HepG2 (cell line): ENCODE measurements around the gene CD9. TPM values are rescaled to one million over a fixed set of nuclear protein-coding genes. Genes with fewer than 3 reads are reported as not detected.

Experiments
- ATAC-seq: fragments of 200-7000 bp; cut with Tn5 transposase; 3 replicates; pipeline ENCODE4 v1.9.1; 2020; ENCODE audit warnings: mild to moderate bottlenecking, moderate library complexity
- BruUV-seq: library from RNA; stranded (reverse); fragments of 400-500 nt; replicated peaks from 2 replicates; lab custom pipeline; 2021; lab: Mats Ljungman, UMichigan
- CTCF ChIA-PET: fragments of 300-600 bp; formaldehyde crosslinking; extraction: SDS; loops from one replicate; lab custom pipeline; 2021; ENCODE audit warnings: low total read pairs, inconsistent platforms, low intra/inter-chr PET ratio; lab: Yijun Ruan, JAX
- POLR2A ChIA-PET: fragments of 350-600 bp; sonication (Branson Sonifier 250); formaldehyde crosslinking; loops from one replicate; lab custom pipeline; 2020; ENCODE audit warnings: antibody characterized with exemption, inconsistent platforms; lab: Yijun Ruan, JAX
- DNase-seq: peaks from one replicate; pipeline ENCODE4 v3.0.0-alpha.2; 2015; ENCODE audit warnings: low spot score
- FAIRE-seq: peaks from 3 replicates; lab custom pipeline; 2011; peaks lifted over from hg19 to GRCh38; lab: Jason Lieb, UNC
- H2AFZ ChIP-seq: one replicate; pipeline ENCODE4 v1.6.1; 2011; ENCODE audit warnings: low read length, inconsistent platforms
- H3K27ac ChIP-seq: fragments of 300-600 bp; 3 replicates; pipeline ENCODE4 v1.8.0; 2011; ENCODE audit warnings: mixed run types, mild to moderate bottlenecking, mixed read lengths, low read length, inconsistent platforms; ENCODE audit not compliant: insufficient read depth; ENCODE audit errors: extremely low read length
- H3K27me3 ChIP-seq, 2 experiments: fragments of 200-600 bp in 1 of 2; 2 replicates in 1 of 2; 3 replicates in 1 of 2; pipeline versions ENCODE4 v1.6.0 to v1.8.0; 2011; ENCODE audit warnings: low read length in 2 of 2, mild to moderate bottlenecking in 2 of 2, moderate library complexity in 2 of 2, inconsistent platforms in 1 of 2; ENCODE audit not compliant: insufficient read depth in 2 of 2, control insufficient read depth in 1 of 2
- H3K36me3 ChIP-seq, 2 experiments: fragments of 200-600 bp in 1 of 2; replicated peaks in 1 of 2; 2 replicates in 1 of 2; 3 replicates in 1 of 2; pipeline versions ENCODE4 v1.5.1 to v1.8.0; 2011; ENCODE audit warnings: low read length in 2 of 2, inconsistent platforms in 1 of 2; ENCODE audit not compliant: insufficient read depth in 2 of 2, control insufficient read depth in 1 of 2
- H3K4me1 ChIP-seq: 2 replicates; pipeline ENCODE4 v1.5.1; 2012; ENCODE audit warnings: low read length, inconsistent platforms; ENCODE audit not compliant: insufficient read depth
- H3K4me2 ChIP-seq: 2 replicates; pipeline ENCODE4 v1.6.0; 2011; ENCODE audit warnings: low read depth, low read length, inconsistent platforms
- H3K4me3 ChIP-seq, 3 experiments: fragments of 200-600 bp in 1 of 3; sonication (generic), shearing (Covaris generic) in 1 of 3; replicated peaks in 1 of 3; 2 replicates each; pipeline ENCODE4 v1.5.1; 2011 to 2016; ENCODE audit warnings: low read length in 3 of 3, inconsistent platforms in 2 of 3, low read depth in 2 of 3, mild to moderate bottlenecking in 2 of 3, control low read depth in 1 of 3, mixed read lengths in 1 of 3; ENCODE audit not compliant: insufficient read depth in 1 of 3
- H3K79me2 ChIP-seq: one replicate; pipeline ENCODE4 v1.6.1; 2011; ENCODE audit warnings: low read length, inconsistent platforms; ENCODE audit not compliant: insufficient read depth
- H3K9ac ChIP-seq: 2 replicates; pipeline ENCODE4 v1.6.0; 2011; ENCODE audit warnings: mild to moderate bottlenecking, low read depth, low read length, inconsistent platforms; ENCODE audit not compliant: insufficient read depth
- H3K9me3 ChIP-seq: 2 replicates; pipeline ENCODE4 v1.5.1; 2012; ENCODE audit warnings: mild to moderate bottlenecking, low read length
- H4K20me1 ChIP-seq: 2 replicates; pipeline ENCODE4 v1.6.0; 2011; ENCODE audit warnings: inconsistent platforms, mild to moderate bottlenecking, low read length, moderate library complexity; ENCODE audit not compliant: insufficient read depth
- ASH2L ChIP-seq: fragments of 300-600, 200-600 bp; sonication (generic); IDR thresholded peaks from 2 replicates; pipeline ENCODE4 v1.7.0; 2017; ENCODE audit warnings: low read depth, mild to moderate bottlenecking, moderate library complexity, mixed read lengths, low read length; ENCODE audit not compliant: insufficient read length
- CBX2 ChIP-seq, 2 experiments: fragments of 200-600 bp in 1 of 2; sonication (generic); formaldehyde crosslinking in 1 of 2; IDR thresholded peaks; 2 replicates each; pipeline versions ENCODE4 v1.7.0 to v1.8.1; 2018 to 2022; ENCODE audit warnings: low read depth in 2 of 2, low read length in 1 of 2, mild to moderate bottlenecking in 1 of 2, missing genetic modification reagents in 1 of 2
- CEBPG ChIP-seq: IDR thresholded peaks from 2 replicates; pipeline ENCODE4 v1.6.1; 2016
- GATAD1 ChIP-seq: IDR thresholded peaks from 2 replicates; pipeline ENCODE4 v1.6.1; 2016; ENCODE audit warnings: missing genetic modification reagents, missing compliant biosample characterization
- HNF1A ChIP-seq, 2 experiments: sonication (generic) in 1 of 2; formaldehyde crosslinking in 1 of 2; IDR thresholded peaks; 2 replicates each; pipeline versions ENCODE4 v1.4.0 to v1.6.1; 2016 to 2020; ENCODE audit warnings: borderline replicate concordance in 1 of 2, low read depth in 1 of 2, mild to moderate bottlenecking in 1 of 2, missing genetic modification reagents in 1 of 2
- LCORL ChIP-seq, 2 experiments: fragments of 450-650 bp in 1 of 2; sonication (generic) in 1 of 2; formaldehyde crosslinking in 1 of 2; IDR thresholded peaks; 2 replicates each; pipeline versions ENCODE4 v1.5.0 to v1.6.1; 2017 to 2020; ENCODE audit warnings: antibody characterized with exemption in 1 of 2, missing genetic modification reagents in 1 of 2
- MAX ChIP-seq: IDR thresholded peaks from 2 replicates; pipeline ENCODE4 v1.6.1; 2012; ENCODE audit warnings: inconsistent platforms
- RFX1 ChIP-seq: fragments of 450-650 bp; IDR thresholded peaks from 2 replicates; pipeline ENCODE4 v1.6.1; 2017
- RXRA ChIP-seq: sonication (generic); formaldehyde crosslinking; IDR thresholded peaks from 2 replicates; pipeline ENCODE4 v1.5.1; 2020; ENCODE audit warnings: missing genetic modification reagents
- SUZ12 ChIP-seq: fragments of 150-350 bp; IDR thresholded peaks from 2 replicates; pipeline ENCODE4 v1.6.1; 2014; ENCODE audit warnings: low read depth, low read length
- TMF1 ChIP-seq: sonication (generic); formaldehyde crosslinking; IDR thresholded peaks from 2 replicates; pipeline ENCODE4 v1.8.1; 2022; ENCODE audit warnings: low read depth, missing genetic modification reagents
- ZNF274 ChIP-seq: sonication (generic); formaldehyde crosslinking; IDR thresholded peaks from 2 replicates; pipeline ENCODE4 v1.5.1; 2020; ENCODE audit warnings: mild to moderate bottlenecking, missing genetic modification reagents
- ZNF275 ChIP-seq: sonication (generic); formaldehyde crosslinking; IDR thresholded peaks from 2 replicates; pipeline ENCODE4 v1.8.0; 2022; ENCODE audit warnings: missing genetic modification reagents, mild to moderate bottlenecking, inconsistent platforms, borderline replicate concordance
- ZNF432 ChIP-seq: sonication (generic); formaldehyde crosslinking; IDR thresholded peaks from 2 replicates; pipeline ENCODE4 v1.5.0; 2020; ENCODE audit warnings: missing genetic modification reagents, mild to moderate bottlenecking, borderline replicate concordance
- ZNF552 ChIP-seq: sonication (generic); formaldehyde crosslinking; IDR thresholded peaks from 2 replicates; pipeline ENCODE4 v1.9.0; 2022; ENCODE audit warnings: missing genetic modification reagents, mild to moderate bottlenecking, borderline replicate concordance
- ZNF800 ChIP-seq: sonication (generic); formaldehyde crosslinking; IDR thresholded peaks from 2 replicates; pipeline ENCODE4 v1.4.0; 2020; ENCODE audit warnings: missing genetic modification reagents
- ZNF879 ChIP-seq: sonication (generic); formaldehyde crosslinking; IDR thresholded peaks from 2 replicates; pipeline ENCODE4 v1.8.1; 2023; ENCODE audit warnings: missing genetic modification reagents
- WGBS: methylation state at CpG from one replicate; pipeline ENCODE4 v1.1.6; 2017; ENCODE audit warnings: low lambda C conversion rate; 5-methylcytosine and 5-hydroxymethylcytosine counted together
- in situ Hi-C: cut with HindIII; loops from 2 replicates; pipeline ENCODE4 v1.10.0; 2017; ENCODE audit warnings: low pct_unique_long_range_greater_than_20kb; ENCODE audit not compliant: extremely low pct_ligation_motif_present
- intact Hi-C: fragments of 100-400 bp; cut with micrococcal nuclease; formaldehyde crosslinking; loops from one replicate; pipeline ENCODE4 v1.10.0; 2022; ENCODE audit not compliant: unreplicated experiment
- polyA plus RNA-seq, 8 experiments: library from polyadenylated mRNA; depleted of rRNA in 3 of 8; stranded (reverse) in 7 of 8; unstranded in 1 of 8; fragments of >200 nt; fragmentation: Illumina TruSeq in 4 of 8; extraction: Trizol in 4 of 8; gene quantifications; 2 replicates each; pipeline versions ENCODE4 v1.2.1 to v1.2.3, GENCODE V29; 2011 to 2016; ENCODE audit warnings: low read depth in 4 of 8, missing spikeins in 1 of 8, mixed read lengths in 1 of 8; ENCODE audit not compliant: insufficient read depth in 1 of 8
- total RNA-seq, 5 experiments: library from RNA; depleted of rRNA; stranded (reverse); fragments of >200 nt; fragmentation: Illumina TruSeq; extraction: Trizol; gene quantifications; 2 replicates each; pipeline ENCODE4 v1.2.3, GENCODE V29; 2016; ENCODE audit warnings: low read depth in 1 of 5

The CD9 gene
- total and polyA plus RNA-seq, 2 of the 13 experiments (the other 11 are each of a cell fraction or from before 2014, with no cell fraction given), result 5.8 to 38.3 TPM

GRCh38 chr12:6205761-6206160, 5.6 kb downstream of the CD9 start (continued):
- TF ChIP-seq MAX (no peak), HNF1A (IDR thresholded peaks at IDR 0.05; ENCODE audit: low read depth) (no peak), HNF1A (CRISPR knock-in tag; IDR thresholded peaks at IDR 0.05; ENCODE audit: borderline replicate concordance) (no peak), GATAD1 (no peak), CEBPG (CRISPR knock-in tag) (no peak), ZNF432 (CRISPR knock-in tag) (no peak), SUZ12 (no peak)
- TF ChIP-seq, all 625 proteins: peak for 0

GRCh38 chr12:6206327-6206726, 6.1 kb downstream of the CD9 start:
- ATAC-seq (no peak), DNase-seq (no peak), FAIRE-seq (no peak)
- H2AFZ ChIP-seq, result no peak overlapping the region
- POLR2A ChIA-PET, result no interaction called here
- H3K4me2 ChIP-seq, result no peak overlapping the region
- intact Hi-C loops (no loop called here), in situ Hi-C loops (no loop called here)
- 85% methylated on average over 4 of the region's 4 CpGs for WGBS
- CTCF ChIA-PET, result no interaction called here
- H3K36me3 ChIP-seq, result no peaks in the 10 kb centered on the region
- H3K4me1 ChIP-seq, result peaks cover 15% of the 10 kb centered on the region
- TF ChIP-seq CBX2 (IDR thresholded peaks at IDR 0.05; ENCODE audit: low read depth, low read length) (no peak), CBX2 (CRISPR knock-in tag; IDR thresholded peaks at IDR 0.05; ENCODE audit: low read depth) (no peak), LCORL (IDR thresholded peaks at IDR 0.05) (no peak), LCORL (CRISPR knock-in tag; IDR thresholded peaks at IDR 0.05) (no peak), ZNF800 (CRISPR knock-in tag) (no peak), RXRA (CRISPR knock-in tag) (no peak), ZNF275 (CRISPR knock-in tag) (no peak), GATAD1 (no peak), ZNF879 (CRISPR knock-in tag) (no peak), TMF1 (CRISPR knock-in tag) (no peak), ZNF274 (no peak), ASH2L (no peak), ZNF552 (no peak), RFX1 (no peak)
- BruUV-seq, result no TSS peak
- H3K79me2 ChIP-seq, result no peaks in the 10 kb centered on the region
- no peaks in the 10 kb centered on the region for H3K9me3 ChIP-seq
- no peak overlapping the region for H3K4me3 ChIP-seq
- H4K20me1 ChIP-seq, result no peaks in the 10 kb centered on the region
- H3K27me3 ChIP-seq, result peaks cover 1 to 14% of the 10 kb centered on the region in 2 experiments; a peak in 3 of 5 replicates
- H3K27ac ChIP-seq, result no peak overlapping the region
- H3K9ac ChIP-seq, result no peak overlapping the region
